Activated naive CD4-positive, alpha-beta T cell treated with anti-CD3 and anti-CD28 coated beads, Interleukin-2, amount 10 ng/mL, durations not matched to agents 7 days and 5 days (primary cell): Measurements from ENCODE around the gene ADSS1.
"Not testable (repeated sequence)": the region's sequence is repeated elsewhere in the genome, so short reads cannot be mapped to it uniquely, and the experiment has no call there.

ENCODE experiments used
- CTCF ChIA-PET: fragments of 350-600 bp; sonication (Branson Sonifier 250); formaldehyde crosslinking; loops from one replicate; lab custom pipeline; 2021; ENCODE audit warnings: antibody characterized with exemption; lab: Charles Lee
- DNase-seq: peaks from one replicate; pipeline ENCODE4 v3.0.0-alpha.2; 2020
- H3K27ac Mint-ChIP-seq: one replicate; pipeline ENCODE4 v1.8.0; 2021; ENCODE audit warnings: mild to moderate bottlenecking, moderate library complexity, mixed read lengths
- H3K27me3 Mint-ChIP-seq: one replicate; pipeline ENCODE4 v1.8.0; 2021; ENCODE audit warnings: mild to moderate bottlenecking, mixed read lengths
- H3K36me3 Mint-ChIP-seq: one replicate; pipeline ENCODE4 v1.8.0; 2021; ENCODE audit warnings: mixed read lengths
- H3K4me1 Mint-ChIP-seq: one replicate; pipeline ENCODE4 v1.8.0; 2021; ENCODE audit warnings: mixed read lengths
- H3K4me3 Mint-ChIP-seq: one replicate; pipeline ENCODE4 v1.8.0; 2021; ENCODE audit warnings: mild to moderate bottlenecking, moderate library complexity, mixed read lengths
- H3K9me3 Mint-ChIP-seq: one replicate; pipeline ENCODE4 v1.8.0; 2021; ENCODE audit warnings: mixed read lengths

Gene ADSS1

GRCh38 chr14:104744484-104744883 is 20.5 kb downstream of the ADSS1 start:
- H3K4me1 Mint-ChIP-seq, result no peaks in the 10 kb centered on the region
- no peak overlapping the region for H3K4me3 Mint-ChIP-seq
- CTCF ChIA-PET, result no interaction called here
- no peaks in the 10 kb centered on the region for H3K36me3 Mint-ChIP-seq
- H3K27me3 Mint-ChIP-seq, result peaks cover 8% of the 10 kb centered on the region
- no peak overlapping the region for H3K27ac Mint-ChIP-seq
- no peaks in the 10 kb centered on the region for H3K9me3 Mint-ChIP-seq
- no peak for DNase-seq

- Mint-ChIP-seq H3K36me3 (no peaks in the 10 kb centered on the region), H3K27me3 (peaks cover 8% of the 10 kb centered on the region), H3K4me1 (no peaks in the 10 kb centered on the region), H3K9me3 (no peaks in the 10 kb centered on the region), H3K4me3 (no peak overlapping the region), H3K27ac (no peak overlapping the region)
- CTCF ChIA-PET, result no interaction called here
- no peak for DNase-seq
These were observed 21.4 kb downstream of the ADSS1 start for GRCh38 chr14:104745431-104745830.

DNA sequence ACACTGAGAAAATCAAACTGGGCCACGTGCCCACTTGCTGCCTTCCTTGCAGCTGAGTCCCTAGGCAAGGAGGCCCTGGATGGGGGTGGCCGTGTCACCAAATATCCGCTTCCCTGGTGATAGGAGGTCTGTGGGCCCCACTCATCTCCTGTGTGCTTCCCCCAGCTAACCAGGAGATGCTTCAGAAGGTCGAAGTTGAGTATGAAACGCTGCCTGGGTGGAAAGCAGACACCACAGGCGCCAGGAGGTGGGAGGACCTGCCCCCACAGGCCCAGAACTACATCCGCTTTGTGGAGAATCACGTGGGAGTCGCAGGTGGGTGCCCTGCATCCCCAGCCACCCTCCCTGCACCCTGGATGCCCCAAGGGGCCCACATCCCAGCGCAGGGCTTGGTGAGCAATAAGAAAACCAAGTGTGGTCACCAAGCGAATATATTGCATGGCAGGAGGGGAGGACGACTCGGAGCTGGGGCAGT is 22.1 kb downstream of the ADSS1 start:
- CTCF ChIA-PET, result no interaction called here
- Mint-ChIP-seq H3K9me3 (no peaks in the 10 kb centered on the region), H3K27me3 (peaks cover 8% of the 10 kb centered on the region), H3K4me3 (no peak overlapping the region), H3K36me3 (no peaks in the 10 kb centered on the region), H3K27ac (no peak overlapping the region), H3K4me1 (peaks cover 3% of the 10 kb centered on the region)
- no peak for DNase-seq

- H3K9me3 Mint-ChIP-seq, result no peaks in the 10 kb centered on the region
- no peak overlapping the region for H3K27ac Mint-ChIP-seq
- H3K36me3 Mint-ChIP-seq, result no peaks in the 10 kb centered on the region
- H3K27me3 Mint-ChIP-seq, result peaks cover 8% of the 10 kb centered on the region
- H3K4me1 Mint-ChIP-seq, result peaks cover 3% of the 10 kb centered on the region
- CTCF ChIA-PET, result interaction anchor here (1.3 kb wide), 1 partner anchor 14 kb away, joined by 3 read pairs; no protein-coding TSS in a partner anchor
- no peak for DNase-seq
- H3K4me3 Mint-ChIP-seq, result no peak overlapping the region
These were observed 23.0 kb downstream of the ADSS1 start for GRCh38 chr14:104746934-104747481.

DNA sequence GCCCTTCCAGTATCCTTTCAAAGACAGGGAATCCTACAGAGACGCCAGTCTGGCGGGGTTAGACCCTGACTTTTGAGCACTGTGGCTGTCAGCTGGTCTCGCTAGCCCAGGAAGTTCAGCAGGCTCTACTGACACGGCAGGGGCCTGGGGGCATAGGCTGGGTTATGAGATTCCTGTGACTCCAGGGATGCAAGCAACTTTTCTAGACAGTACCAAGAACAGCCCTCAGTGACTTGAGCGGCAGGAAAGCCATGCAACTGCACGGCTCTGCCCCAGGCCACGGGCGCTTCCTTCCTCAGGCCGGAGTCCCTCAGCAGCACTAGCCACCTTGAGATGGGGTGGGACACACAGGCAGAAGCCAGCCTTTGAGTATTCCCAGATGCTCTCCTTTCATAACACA is 23.8 kb downstream of the ADSS1 start:
- CTCF ChIA-PET, result interaction anchor here (1.3 kb wide), 1 partner anchor 15 kb away, joined by 3 read pairs; no protein-coding TSS in a partner anchor
- no peak for DNase-seq
- Mint-ChIP-seq H3K4me3 (no peak overlapping the region), H3K27ac (no peak overlapping the region), H3K27me3 (peaks cover 8% of the 10 kb centered on the region), H3K4me1 (peaks cover 3% of the 10 kb centered on the region), H3K9me3 (no peaks in the 10 kb centered on the region), H3K36me3 (no peaks in the 10 kb centered on the region)

- CTCF ChIA-PET, result no interaction called here
- no peak for DNase-seq
- Mint-ChIP-seq H3K27ac (peak overlapping the region; percentile 19), H3K9me3 (no peaks in the 10 kb centered on the region), H3K36me3 (peaks cover 4% of the 10 kb centered on the region), H3K4me3 (no peak overlapping the region), H3K27me3 (peaks cover 8% of the 10 kb centered on the region), H3K4me1 (peaks cover 10% of the 10 kb centered on the region)
These were observed 25.2 kb downstream of the ADSS1 start for GRCh38 chr14:104749111-104749649.

GRCh38 chr14:104750056-104750752 is 26.2 kb downstream of the ADSS1 start:
- no peak for DNase-seq
- H3K4me1 Mint-ChIP-seq, result peaks cover 20% of the 10 kb centered on the region
- peaks cover 8% of the 10 kb centered on the region for H3K27me3 Mint-ChIP-seq
- no peak overlapping the region for H3K4me3 Mint-ChIP-seq
- no peak overlapping the region for H3K27ac Mint-ChIP-seq
- CTCF ChIA-PET, result interaction anchor here (0.7 to 1.3 kb wide), 2 partner anchors 25 to 27 kb away, joined by 3 read pairs; partner anchors contain the start of gene ADSS1
- peaks cover 7% of the 10 kb centered on the region for H3K36me3 Mint-ChIP-seq
- H3K9me3 Mint-ChIP-seq, result no peaks in the 10 kb centered on the region

DNA sequence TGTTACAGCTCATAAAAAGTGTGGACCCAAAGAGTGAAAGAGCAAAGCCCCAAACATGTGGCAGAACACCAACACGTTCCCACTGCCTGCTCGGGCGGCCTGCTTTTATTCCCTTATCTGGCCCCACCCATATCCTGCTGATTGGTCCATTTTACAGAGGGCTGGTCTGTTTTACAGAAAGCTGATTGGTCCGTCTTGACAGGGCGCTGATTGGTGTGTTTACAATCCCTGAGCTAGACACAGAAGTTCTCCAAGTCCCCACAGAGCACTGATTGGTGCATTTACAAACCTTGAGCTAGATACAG is 26.7 kb downstream of the ADSS1 start:
- peak; percentile 36 for DNase-seq
- not testable (repeated sequence) for H3K27me3 Mint-ChIP-seq, H3K9me3 Mint-ChIP-seq, H3K36me3 Mint-ChIP-seq
- Mint-ChIP-seq H3K4me3 (peak overlapping the region; percentile 50), H3K4me1 (peaks cover 24% of the 10 kb centered on the region), H3K27ac (peak overlapping the region; percentile 54)
- CTCF ChIA-PET, result interaction anchor here (0.7 to 1.3 kb wide), 2 partner anchors 26 to 27 kb away, joined by 3 read pairs; partner anchors contain the start of gene ADSS1

- Mint-ChIP-seq H3K4me3 (peak overlapping the region; percentile 78), H3K27ac (peak overlapping the region; percentile 93), H3K36me3 (peaks cover 16% of the 10 kb centered on the region), H3K4me1 (peaks cover 34% of the 10 kb centered on the region), H3K9me3 (no peaks in the 10 kb centered on the region), H3K27me3 (peaks cover 8% of the 10 kb centered on the region)
- no peak for DNase-seq
- CTCF ChIA-PET, result interaction anchor here (1.0 to 3.2 kb wide), 5 partner anchors 17 to 74 kb away, joined by 4 to 13 read pairs (median 4); no protein-coding TSS in a partner anchor
These were observed 27.8 kb downstream of the ADSS1 start for GRCh38 chr14:104751539-104752422.

DNA sequence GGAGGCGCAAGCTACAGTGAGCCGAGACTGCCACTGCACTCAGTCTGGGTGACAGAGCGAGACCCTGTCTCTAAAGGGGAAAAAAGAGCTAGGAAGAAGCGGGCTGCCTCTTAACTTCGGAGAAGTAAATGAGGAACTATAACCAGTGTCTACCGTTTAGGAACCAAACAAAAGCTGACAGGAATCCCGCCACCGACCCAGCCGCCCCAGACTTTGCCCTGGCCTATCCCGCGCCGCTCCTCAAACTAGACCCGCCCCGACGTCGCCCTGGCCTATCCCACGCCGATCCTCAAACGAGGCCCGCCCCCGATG is 28.4 kb downstream of the ADSS1 start:
- Mint-ChIP-seq H3K4me1 (peaks cover 40% of the 10 kb centered on the region), H3K9me3 (no peaks in the 10 kb centered on the region), H3K27ac (peak overlapping the region; percentile 93), H3K27me3 (peaks cover 8% of the 10 kb centered on the region), H3K4me3 (peak overlapping the region; percentile 78), H3K36me3 (peaks cover 20% of the 10 kb centered on the region)
- DNase-seq, result no peak
- CTCF ChIA-PET, result interaction anchor here (0.7 to 3.2 kb wide), 6 partner anchors 15 to 73 kb away, joined by 3 to 13 read pairs (median 4); no protein-coding TSS in a partner anchor

DNA sequence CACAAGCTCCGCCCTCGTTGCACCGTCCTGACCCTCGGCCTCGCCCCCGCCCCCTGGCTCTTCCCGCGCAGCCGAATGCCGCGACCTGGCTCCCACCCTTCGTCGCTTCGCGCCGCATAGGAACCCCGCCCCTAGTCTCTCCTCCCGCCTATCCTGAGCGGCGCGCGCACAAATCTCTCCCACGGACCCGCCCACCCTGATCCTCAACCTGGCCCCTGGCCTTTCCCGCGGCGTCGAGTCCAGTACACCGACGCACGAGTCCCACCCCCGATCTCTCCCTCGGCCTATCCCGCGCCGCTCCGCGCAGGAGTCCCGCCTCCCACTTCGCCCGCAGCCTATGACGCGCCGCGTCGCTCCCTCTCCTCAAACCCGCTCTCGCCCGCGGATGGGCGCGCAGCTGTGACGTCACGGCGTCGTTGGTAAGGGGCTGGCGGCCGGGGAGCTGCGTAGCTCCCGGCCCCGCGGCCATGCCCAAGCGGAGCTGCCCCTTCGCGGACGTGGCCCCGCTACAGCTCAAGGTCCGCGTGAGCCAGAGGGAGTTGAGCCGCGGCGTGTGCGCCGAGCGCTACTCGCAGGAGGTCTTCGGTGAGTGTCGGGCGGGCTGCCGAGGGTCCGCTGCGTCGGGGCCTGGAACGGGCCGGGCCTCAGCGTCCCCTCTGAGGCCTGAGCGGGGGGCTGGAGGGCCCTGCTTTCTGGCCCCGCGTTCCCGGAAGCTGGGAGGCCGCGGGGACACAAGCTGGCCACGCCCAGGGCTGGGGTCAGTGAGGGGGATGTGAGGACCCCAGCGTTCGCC is 28.9 kb downstream of the ADSS1 start, which contains the start of gene SIVA1:
SIVA1 (plus strand) TSS at position 413 of the 793 bp plus-strand sequence; CDS start at position 468, 55 bp downstream.
- DNase-seq, result peak; percentile 100
- no peaks in the 10 kb centered on the region for H3K9me3 Mint-ChIP-seq
- CTCF ChIA-PET, result interaction anchor here (0.7 to 3.2 kb wide), 6 partner anchors 14 to 73 kb away, joined by 3 to 13 read pairs (median 4); no protein-coding TSS in a partner anchor
- peaks cover 45% of the 10 kb centered on the region for H3K4me1 Mint-ChIP-seq
- peak within 1 kb of the TSS; percentile 93 for H3K27ac Mint-ChIP-seq
- peaks cover 20% of the 10 kb centered on the region for H3K36me3 Mint-ChIP-seq
- peak within 1 kb of the TSS; percentile 78 for H3K4me3 Mint-ChIP-seq
- H3K27me3 Mint-ChIP-seq, result peaks cover 8% of the 10 kb centered on the region

DNA sequence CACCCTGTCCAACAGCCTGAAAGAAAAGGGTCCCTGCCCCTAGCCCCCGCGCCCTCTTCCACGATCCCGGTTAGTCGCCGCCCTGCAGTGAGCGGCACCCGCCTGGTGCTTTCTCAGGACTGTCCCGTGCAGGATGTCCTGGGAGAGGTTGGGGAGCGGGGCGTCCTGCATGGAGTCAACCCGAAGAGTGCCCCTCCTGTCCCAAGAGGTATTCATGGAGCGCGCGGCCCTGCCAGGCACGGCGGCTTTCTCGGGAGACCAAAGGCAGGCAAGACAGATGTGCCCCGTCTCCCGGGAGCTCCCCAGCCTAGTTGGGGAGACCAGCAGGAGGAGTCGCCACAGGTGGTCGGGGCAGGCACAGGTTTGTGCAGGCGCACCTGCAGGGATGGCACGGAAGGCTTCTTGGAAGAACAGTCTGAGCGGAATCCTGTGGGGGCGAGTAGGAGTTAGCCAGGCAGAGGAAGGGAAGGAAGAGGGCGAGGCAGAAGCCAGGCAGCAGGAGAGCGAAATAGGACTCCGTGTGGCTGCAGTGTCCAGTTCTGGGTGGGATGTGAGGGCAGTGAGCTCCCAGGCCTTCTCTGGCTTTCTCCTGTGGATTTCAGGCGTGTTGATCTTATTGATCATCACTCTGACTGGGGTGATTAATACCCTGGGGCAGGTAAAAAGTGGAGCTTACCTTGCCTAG is 29.6 kb downstream of the ADSS1 start:
- Mint-ChIP-seq H3K4me3 (peak overlapping the region; percentile 78), H3K27me3 (peaks cover 8% of the 10 kb centered on the region), H3K36me3 (peaks cover 22% of the 10 kb centered on the region), H3K9me3 (no peaks in the 10 kb centered on the region), H3K4me1 (peaks cover 48% of the 10 kb centered on the region), H3K27ac (peak overlapping the region; percentile 89)
- CTCF ChIA-PET, result interaction anchor here (1.1 to 3.2 kb wide), 3 partner anchors 13 to 66 kb away, joined by 3 to 13 read pairs (median 4); no protein-coding TSS in a partner anchor
- DNase-seq, result peak; percentile 45
